Neural cell (in vitro differentiated cells): ENCODE data around the gene STIM1.

ENCODE experiments used
- EP300 ChIP-seq: fragments of 450-650 bp; conservative IDR thresholded peaks from 2 replicates; pipeline ENCODE4 v1.6.1; 2014; ENCODE audit warnings: antibody characterized with exemption, mild to moderate bottlenecking, moderate library complexity; ENCODE audit not compliant: poor library complexity, severe bottlenecking
- EZH2 ChIP-seq: fragments of 200-600, 300-800 bp; shearing (Covaris generic), sonication (generic); IDR thresholded peaks from 2 replicates; pipeline ENCODE4 v1.6.1; 2014; ENCODE audit warnings: antibody characterized with exemption, low read length, borderline replicate concordance, mild to moderate bottlenecking; ENCODE audit not compliant: insufficient read depth, poor library complexity, severe bottlenecking
- POLR2AphosphoS5 ChIP-seq: IDR thresholded peaks from 2 replicates; pipeline ENCODE4 v1.6.1; 2012
- TAF1 ChIP-seq: IDR thresholded peaks from 2 replicates; pipeline ENCODE4 v1.6.1; 2012; ENCODE audit warnings: low read depth
- TF ChIP-seq, protein P1 (sequence below): fragments of 450-650 bp; IDR thresholded peaks from 2 replicates; pipeline ENCODE4 v1.5.1; 2014; ENCODE audit warnings: antibody characterized with exemption, mild to moderate bottlenecking, moderate library complexity; ENCODE audit not compliant: poor library complexity, severe bottlenecking

DNA sequence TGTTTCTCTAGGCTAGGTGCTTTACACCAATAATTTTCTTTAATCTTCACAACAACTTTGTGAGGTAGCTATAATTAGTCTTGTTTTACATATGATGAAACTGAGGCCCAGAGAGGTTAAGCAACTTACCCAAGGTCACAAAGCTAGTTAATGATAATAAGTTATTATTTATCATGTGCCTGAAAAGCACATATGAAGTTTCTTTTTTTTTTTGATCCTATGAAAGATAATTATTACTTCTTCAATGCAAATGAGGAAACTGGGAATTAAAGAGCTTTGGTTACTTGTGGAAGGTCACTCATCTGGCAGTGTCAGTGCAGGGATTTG lies 22.8 kb downstream of the STIM1 start:
- no peak for TF ChIP-seq TAF1
- no peak for TF ChIP-seq EP300
- TF ChIP-seq POLR2AphosphoS5: no peak
- TF ChIP-seq, protein P1, sequence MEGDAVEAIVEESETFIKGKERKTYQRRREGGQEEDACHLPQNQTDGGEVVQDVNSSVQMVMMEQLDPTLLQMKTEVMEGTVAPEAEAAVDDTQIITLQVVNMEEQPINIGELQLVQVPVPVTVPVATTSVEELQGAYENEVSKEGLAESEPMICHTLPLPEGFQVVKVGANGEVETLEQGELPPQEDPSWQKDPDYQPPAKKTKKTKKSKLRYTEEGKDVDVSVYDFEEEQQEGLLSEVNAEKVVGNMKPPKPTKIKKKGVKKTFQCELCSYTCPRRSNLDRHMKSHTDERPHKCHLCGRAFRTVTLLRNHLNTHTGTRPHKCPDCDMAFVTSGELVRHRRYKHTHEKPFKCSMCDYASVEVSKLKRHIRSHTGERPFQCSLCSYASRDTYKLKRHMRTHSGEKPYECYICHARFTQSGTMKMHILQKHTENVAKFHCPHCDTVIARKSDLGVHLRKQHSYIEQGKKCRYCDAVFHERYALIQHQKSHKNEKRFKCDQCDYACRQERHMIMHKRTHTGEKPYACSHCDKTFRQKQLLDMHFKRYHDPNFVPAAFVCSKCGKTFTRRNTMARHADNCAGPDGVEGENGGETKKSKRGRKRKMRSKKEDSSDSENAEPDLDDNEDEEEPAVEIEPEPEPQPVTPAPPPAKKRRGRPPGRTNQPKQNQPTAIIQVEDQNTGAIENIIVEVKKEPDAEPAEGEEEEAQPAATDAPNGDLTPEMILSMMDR: no peak
- TF ChIP-seq EZH2: no peak
